GM12878 (cell line): ENCODE measurements around the gene BRF1. TPM values are rescaled to one million over a fixed set of nuclear protein-coding genes. Genes with fewer than 3 reads are reported as not detected.

Experiments
- ATF7 ChIP-seq: fragments of 450-650 bp; IDR thresholded peaks from 2 replicates; pipeline ENCODE4 v1.6.1; 2016; ENCODE audit warnings: low read depth, mild to moderate bottlenecking
- CBFB ChIP-seq: IDR thresholded peaks from 2 replicates; pipeline ENCODE4 v1.6.1; 2016; ENCODE audit warnings: antibody characterized with exemption, low read depth
- CBX5 ChIP-seq: sonication (generic); IDR thresholded peaks from 2 replicates; pipeline ENCODE4 v1.6.1; 2016; ENCODE audit warnings: low read depth, moderate library complexity, mild to moderate bottlenecking, inconsistent platforms
- CUX1 ChIP-seq: IDR thresholded peaks from 2 replicates; pipeline ENCODE4 v1.6.1; 2012; ENCODE audit warnings: improper control_type of control experiment, low read depth, low read length; ENCODE audit not compliant: insufficient replicate concordance
- DPF2 ChIP-seq: fragments of 450-650 bp; IDR thresholded peaks from 2 replicates; pipeline ENCODE4 v1.6.1; 2017; ENCODE audit warnings: mild to moderate bottlenecking
- EED ChIP-seq: sonication (generic); IDR thresholded peaks from 2 replicates; pipeline ENCODE4 v1.6.1; 2016; ENCODE audit warnings: antibody characterized with exemption, low read depth
- IKZF1 ChIP-seq: fragments of 450-650 bp; conservative IDR thresholded peaks from 2 replicates; pipeline ENCODE4 v1.6.1; 2017; ENCODE audit warnings: antibody characterized with exemption, mild to moderate bottlenecking
- JUNB ChIP-seq: IDR thresholded peaks from 2 replicates; pipeline ENCODE4 v1.6.1; 2016; ENCODE audit warnings: antibody characterized with exemption, mild to moderate bottlenecking
- LARP7 ChIP-seq: fragments of 450-650 bp; IDR thresholded peaks from 2 replicates; pipeline ENCODE4 v1.6.1; 2017; ENCODE audit warnings: mild to moderate bottlenecking
- NBN ChIP-seq: fragments of 450-650 bp; IDR thresholded peaks from 2 replicates; pipeline ENCODE4 v1.6.1; 2016
- PAX8 ChIP-seq: fragments of 450-650 bp; IDR thresholded peaks from 2 replicates; pipeline ENCODE4 v1.6.1; 2017; ENCODE audit warnings: mild to moderate bottlenecking, moderate library complexity
- PKNOX1 ChIP-seq: fragments of 450-650 bp; IDR thresholded peaks from 2 replicates; pipeline ENCODE4 v1.6.1; 2016; ENCODE audit warnings: mild to moderate bottlenecking
- RBBP5 ChIP-seq: fragments of 200-600 bp; sonication (generic); conservative IDR thresholded peaks from 2 replicates; pipeline ENCODE4 v1.6.1; 2016
- TBL1XR1 ChIP-seq: IDR thresholded peaks from 2 replicates; pipeline ENCODE4 v1.6.1; 2012; ENCODE audit warnings: low read depth, low read length, improper control_type of control experiment
- ZNF592 ChIP-seq: fragments of 450-650 bp; IDR thresholded peaks from 2 replicates; pipeline ENCODE4 v1.6.1; 2017; ENCODE audit warnings: mild to moderate bottlenecking, moderate library complexity
- ZSCAN29 ChIP-seq: fragments of 450-650 bp; IDR thresholded peaks from 2 replicates; pipeline ENCODE4 v1.6.1; 2017; ENCODE audit warnings: mild to moderate bottlenecking, moderate library complexity
- ZZZ3 ChIP-seq: IDR thresholded peaks from 2 replicates; pipeline ENCODE4 v1.6.1; 2011; ENCODE audit warnings: low read depth; ENCODE audit not compliant: control insufficient read depth, insufficient read length
- polyA plus RNA-seq, 11 experiments: library from polyadenylated mRNA; depleted of rRNA in 4 of 11; unstranded in 6 of 11; stranded (reverse) in 5 of 11; fragments of >200 nt; fragmentation: Nextera tagmentation in 4 of 11; fragmentation: Illumina TruSeq in 1 of 11; extraction: Ambion mirVana in 4 of 11; extraction: Trizol in 1 of 11; gene quantifications; 1 replicate in 1 of 11; 2 replicates in 10 of 11; pipeline versions ENCODE4 v1.2.1 to v1.2.3, GENCODE V29; 2011 to 2016; ENCODE audit warnings: inconsistent platforms in 2 of 11, missing spikeins in 2 of 11, low read depth in 1 of 11
- total RNA-seq, 4 experiments: library from RNA; depleted of rRNA in 3 of 4; stranded (reverse); fragments of >200 nt in 3 of 4; fragmentation: Illumina TruSeq in 1 of 4; extraction: Trizol in 1 of 4; gene quantifications; 2 replicates each; pipeline versions ENCODE4 v1.2.1 to v1.2.3, GENCODE V29; 2013 to 2021
- TF ChIP-seq, protein P1 (sequence below): fragments of 450-650 bp; formaldehyde crosslinking; IDR thresholded peaks from 2 replicates; pipeline ENCODE4 v1.4.0; 2022; ENCODE audit warnings: mild to moderate bottlenecking, moderate library complexity

BRF1 gene
- total and polyA plus RNA-seq, 10 of the 15 experiments (the other 5 are each of a cell fraction or from before 2014, with no cell fraction given): 0.21 to 33.5 (median 10.7) TPM

DNA sequence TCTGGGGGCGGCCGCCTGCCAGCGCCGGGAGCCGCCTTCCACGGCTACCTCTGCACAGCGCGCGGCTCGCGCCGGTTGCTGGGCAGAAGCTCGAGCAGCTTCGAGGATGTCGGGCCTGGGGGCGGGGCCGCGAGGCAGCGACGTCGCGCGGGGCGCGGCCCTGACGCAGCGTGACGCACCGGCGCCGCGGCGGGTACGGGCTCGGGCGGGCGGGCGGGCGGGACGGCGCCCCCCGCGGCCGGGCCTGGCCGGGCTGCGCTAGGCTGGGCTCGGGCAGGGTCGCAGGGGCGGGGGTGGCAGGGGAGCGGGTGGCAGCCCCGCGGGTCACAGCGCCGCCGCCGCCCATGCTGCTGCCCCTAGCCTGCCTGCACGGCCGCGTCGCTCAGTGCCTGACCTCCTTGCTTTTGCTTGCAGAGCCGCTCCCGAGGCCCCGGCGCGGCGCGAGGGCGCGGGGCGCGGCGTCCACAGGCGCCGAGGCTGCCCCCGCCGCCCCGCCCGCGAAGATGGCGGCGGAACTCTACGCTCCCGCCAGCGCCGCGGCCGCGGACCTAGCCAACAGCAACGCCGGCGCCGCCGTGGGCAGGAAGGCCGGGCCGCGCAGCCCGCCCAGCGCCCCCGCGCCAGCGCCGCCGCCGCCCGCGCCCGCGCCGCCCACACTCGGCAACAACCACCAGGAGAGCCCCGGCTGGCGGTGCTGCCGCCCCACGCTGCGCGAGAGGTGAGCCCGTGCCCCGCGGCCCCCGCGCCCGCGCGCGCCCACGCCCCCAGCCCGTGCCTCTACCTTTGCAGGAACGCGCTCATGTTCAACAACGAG is 52.2 kb downstream of the BRF1 start, which contains the start of gene BTBD6 (continued):
- no peak for TF ChIP-seq ZNF592
- peak; percentile 37; the same call in 1 of the 2 replicates for TF ChIP-seq DPF2
- TF ChIP-seq ZZZ3: no peak
- no peak for TF ChIP-seq CBX5
- TF ChIP-seq CBFB: no peak
- no peak for TF ChIP-seq PKNOX1
- no peak for TF ChIP-seq EED
- TF ChIP-seq CUX1: no peak
- TF ChIP-seq ATF7: no peak
- no peak for TF ChIP-seq JUNB
- TF ChIP-seq LARP7: peak; percentile 8; the same call in 1 of the 2 replicates
- TF ChIP-seq, protein P1, sequence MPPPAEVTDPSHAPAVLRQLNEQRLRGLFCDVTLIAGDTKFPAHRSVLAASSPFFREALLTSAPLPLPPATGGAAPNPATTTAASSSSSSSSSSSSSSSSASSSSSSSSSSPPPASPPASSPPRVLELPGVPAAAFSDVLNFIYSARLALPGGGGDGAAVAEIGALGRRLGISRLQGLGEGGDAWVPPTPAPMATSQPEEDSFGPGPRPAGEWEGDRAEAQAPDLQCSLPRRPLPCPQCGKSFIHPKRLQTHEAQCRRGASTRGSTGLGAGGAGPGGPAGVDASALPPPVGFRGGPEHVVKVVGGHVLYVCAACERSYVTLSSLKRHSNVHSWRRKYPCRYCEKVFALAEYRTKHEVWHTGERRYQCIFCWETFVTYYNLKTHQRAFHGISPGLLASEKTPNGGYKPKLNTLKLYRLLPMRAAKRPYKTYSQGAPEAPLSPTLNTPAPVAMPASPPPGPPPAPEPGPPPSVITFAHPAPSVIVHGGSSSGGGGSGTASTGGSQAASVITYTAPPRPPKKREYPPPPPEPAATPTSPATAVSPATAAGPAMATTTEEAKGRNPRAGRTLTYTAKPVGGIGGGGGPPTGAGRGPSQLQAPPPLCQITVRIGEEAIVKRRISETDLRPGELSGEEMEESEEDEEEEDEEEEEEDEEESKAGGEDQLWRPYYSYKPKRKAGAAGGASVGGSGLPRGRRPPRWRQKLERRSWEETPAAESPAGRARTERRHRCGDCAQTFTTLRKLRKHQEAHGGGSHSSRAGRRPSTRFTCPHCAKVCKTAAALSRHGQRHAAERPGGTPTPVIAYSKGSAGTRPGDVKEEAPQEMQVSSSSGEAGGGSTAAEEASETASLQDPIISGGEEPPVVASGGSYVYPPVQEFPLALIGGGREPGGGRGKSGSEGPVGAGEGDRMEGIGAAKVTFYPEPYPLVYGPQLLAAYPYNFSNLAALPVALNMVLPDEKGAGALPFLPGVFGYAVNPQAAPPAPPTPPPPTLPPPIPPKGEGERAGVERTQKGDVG (CRISPR knock-in tag): no peak
- TF ChIP-seq TBL1XR1: no peak
- TF ChIP-seq ZSCAN29: no peak
- no peak for TF ChIP-seq NBN
- TF ChIP-seq IKZF1: no peak; the same call in 1 of the 2 replicates
- TF ChIP-seq RBBP5: no peak
- TF ChIP-seq PAX8: no peak
